HG03457 (cell line): Measurements from ENCODE around the gene KRTAP10-6.
"Not testable (repeated sequence)": the region's sequence is repeated elsewhere in the genome, so short reads cannot be mapped to it uniquely, and the experiment has no call there.

Experiments
- ATAC-seq: cut with Tn5 transposase; IDR thresholded peaks from one replicate; pipeline ENCODE4 v1.9.1; 2021; ENCODE audit warnings: moderate number of reproducible peaks; ENCODE audit not compliant: unreplicated experiment

The KRTAP10-6 gene

DNA sequence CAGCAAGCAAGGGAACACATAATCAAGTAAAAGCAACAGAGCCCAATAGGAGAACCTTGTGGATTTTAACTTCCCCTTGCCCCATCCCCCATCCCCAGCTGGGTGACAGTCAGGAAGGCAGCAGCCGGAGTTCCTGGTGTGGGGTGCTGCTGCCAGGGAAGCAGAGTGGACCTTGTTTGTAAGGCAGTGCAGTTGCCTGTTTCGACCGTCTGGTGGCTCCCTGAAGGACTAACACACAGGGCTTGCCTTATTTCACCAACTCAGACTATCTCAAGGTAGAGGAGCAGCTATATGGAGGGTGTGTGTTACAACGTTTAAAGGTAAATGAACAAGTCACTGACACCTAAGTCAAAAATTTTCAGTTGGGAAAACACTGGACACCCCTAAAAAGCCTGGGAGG, 26.2 kb upstream of the KRTAP10-6 start:
- ATAC-seq = no peak

DNA sequence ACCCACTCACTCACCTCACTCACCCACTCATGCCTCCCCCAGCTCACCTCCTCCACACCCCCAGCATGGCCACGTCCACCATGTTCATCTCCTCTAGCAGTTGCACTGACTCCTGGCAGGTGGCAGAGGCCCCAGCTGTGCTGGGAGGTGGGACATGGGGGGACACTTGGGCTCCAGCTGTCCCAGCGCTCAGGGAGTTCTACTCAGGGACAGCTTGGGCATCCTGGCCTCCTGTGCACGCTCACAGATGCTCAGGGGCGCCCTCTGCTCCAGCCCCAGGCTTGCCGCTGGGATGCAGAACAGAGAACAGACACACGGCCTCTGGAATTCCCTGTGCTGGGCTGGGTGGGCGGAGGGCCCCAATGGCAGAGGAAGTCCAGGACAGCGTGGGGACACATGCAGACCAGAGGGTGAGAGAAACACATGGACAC, 24.8 kb upstream of the KRTAP10-6 start:
- ATAC-seq = no peak

DNA sequence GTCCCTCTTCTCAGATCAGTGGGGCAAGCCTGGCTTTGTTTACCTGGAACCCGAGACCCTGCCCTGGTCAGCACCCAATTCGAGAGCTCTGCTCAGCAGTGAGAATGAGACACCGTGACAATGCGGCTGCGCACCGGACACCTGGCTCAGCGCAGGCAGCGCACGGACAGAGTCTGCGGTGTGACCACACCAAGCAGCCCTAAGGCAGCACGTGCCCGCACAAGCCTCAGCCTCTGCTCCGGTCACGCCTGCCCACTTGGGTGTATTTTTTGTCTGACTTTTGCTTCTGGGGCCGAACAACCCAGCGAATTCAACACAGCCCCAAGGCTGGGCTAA, 24.3 kb upstream of the KRTAP10-6 start:
- no peak for ATAC-seq

DNA sequence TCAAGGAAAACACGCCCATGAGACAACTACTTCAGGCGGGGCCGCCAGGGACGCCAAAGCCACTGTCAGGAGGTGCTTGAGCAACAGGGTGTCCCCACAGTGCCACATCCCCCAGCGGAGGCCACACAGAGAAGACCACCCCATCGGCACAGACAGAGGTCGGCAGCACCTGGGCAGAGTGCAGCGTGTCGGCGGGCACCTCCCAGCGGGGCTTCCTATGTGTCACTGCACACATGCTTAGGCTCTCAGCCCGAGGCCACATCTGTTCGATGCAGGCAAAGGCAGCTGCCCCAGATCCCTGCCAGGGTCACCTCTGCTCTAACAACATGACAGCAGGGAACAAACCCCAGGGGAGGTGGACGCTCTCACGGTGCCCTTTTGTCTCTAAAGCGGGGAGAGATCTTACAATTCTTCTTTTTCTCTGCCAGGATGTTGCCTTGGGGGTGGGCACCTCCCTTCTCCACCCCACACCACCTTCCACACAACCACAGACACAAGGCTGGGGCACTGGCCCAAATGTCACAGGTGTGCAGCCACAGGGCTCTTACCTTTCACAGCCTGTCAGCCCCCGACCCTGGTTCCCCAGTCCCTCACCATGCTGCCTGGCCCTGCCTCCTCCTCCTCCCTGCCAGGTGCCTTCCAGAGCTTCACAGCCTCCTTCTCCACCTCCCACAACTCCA, 23.7 kb upstream of the KRTAP10-6 start:
- no peak for ATAC-seq

DNA sequence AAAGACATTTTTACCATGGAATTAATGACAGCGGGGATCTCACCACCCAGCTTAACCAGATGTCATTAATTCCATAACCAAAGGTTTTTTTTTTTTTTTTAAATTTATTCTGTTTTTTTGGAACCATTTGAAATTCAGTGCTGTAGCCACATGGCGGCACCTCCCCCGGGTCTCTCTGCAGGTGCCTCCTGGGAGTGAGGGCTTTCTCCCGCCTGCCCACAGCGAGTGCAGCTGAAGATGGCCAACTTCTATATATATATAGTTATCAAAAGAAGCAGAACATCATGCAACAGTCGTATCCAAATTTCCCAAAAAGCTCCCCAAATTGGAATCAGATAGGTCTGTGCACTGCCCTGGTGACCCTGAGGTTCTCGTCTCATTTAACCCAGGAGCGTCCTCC, 23.2 kb upstream of the KRTAP10-6 start:
- ATAC-seq = no peak

DNA sequence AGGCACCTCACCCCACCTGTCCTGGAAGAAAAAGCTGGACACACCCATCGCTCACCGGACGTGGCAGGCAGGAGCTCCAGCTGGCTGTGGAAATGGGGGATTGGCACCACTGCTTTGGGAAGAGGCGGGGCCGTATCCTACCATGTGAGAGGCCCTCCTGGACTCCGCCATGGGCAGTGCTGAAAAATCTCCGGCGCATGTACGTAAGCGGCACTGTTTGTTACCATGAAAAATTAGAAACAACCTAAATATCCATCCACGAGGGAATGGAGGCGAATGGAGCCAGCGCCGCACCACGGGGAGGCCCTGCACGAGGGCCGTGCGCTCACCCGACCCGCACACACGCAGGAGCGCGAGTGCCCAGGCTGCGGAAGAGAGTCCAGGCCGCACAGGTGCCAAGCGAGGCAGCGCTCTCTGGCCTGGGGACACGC, 22.7 kb upstream of the KRTAP10-6 start:
- no peak for ATAC-seq

DNA sequence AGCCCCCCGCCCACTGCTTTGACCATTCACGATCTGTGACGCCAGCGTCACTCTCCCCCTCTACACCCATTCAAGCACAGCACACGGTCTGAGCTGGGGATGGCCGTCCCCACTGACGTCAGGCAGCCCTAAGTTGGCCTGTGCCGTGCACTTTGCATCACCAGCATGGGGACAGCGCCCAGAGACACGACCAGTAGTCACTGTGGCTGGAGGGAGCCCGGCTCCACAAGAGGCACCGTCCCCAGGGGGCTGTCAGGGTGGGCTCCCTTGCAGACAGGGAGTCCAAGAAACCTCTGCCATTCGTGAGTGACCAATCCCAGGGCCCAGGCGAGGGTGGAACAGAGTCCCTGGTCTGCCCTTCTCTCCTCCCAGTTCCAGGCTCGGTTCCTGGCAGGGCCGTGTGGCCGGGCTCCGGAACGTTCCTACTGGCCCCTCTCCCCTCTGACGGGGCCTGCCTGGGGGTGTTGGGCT, 21.9 kb upstream of the KRTAP10-6 start:
- no peak for ATAC-seq

DNA sequence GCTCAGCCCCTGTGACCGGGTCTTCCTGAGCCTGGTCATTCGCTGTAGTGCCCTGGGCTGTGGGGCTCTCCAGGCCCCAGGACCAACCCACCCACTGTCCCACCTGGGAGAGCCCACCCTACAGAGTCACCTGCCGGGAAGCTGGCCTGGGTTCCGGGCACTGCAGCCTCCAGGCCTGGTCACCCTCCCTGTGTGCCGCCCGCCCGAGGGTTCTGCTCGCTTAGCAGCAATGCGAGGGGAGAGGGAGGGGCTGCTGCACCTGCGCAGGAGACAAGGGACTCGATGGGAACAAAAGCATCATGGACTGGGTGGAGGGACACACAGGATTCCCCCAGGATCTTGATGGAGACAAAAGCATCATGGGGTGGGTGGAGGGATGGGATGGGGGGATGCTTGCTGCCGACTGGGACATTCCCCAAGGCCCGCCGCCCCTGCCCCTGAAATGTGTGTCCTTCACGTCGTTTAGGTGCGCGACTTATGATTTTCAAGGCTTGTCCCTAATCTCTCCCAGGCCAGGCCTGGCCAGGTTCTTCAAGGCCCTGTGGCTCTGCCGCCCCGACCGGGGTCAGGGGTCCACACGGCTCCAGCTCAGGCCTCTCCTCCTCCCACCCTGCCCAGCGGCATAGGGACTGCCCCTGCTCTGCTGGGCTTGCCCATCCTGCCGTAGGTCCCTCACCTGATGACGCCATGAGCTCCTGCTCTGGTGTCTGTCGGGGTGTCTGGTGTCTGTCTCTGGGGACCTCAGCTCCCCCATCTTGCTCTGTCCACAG, 21.3 kb upstream of the KRTAP10-6 start:
- no peak for ATAC-seq

DNA sequence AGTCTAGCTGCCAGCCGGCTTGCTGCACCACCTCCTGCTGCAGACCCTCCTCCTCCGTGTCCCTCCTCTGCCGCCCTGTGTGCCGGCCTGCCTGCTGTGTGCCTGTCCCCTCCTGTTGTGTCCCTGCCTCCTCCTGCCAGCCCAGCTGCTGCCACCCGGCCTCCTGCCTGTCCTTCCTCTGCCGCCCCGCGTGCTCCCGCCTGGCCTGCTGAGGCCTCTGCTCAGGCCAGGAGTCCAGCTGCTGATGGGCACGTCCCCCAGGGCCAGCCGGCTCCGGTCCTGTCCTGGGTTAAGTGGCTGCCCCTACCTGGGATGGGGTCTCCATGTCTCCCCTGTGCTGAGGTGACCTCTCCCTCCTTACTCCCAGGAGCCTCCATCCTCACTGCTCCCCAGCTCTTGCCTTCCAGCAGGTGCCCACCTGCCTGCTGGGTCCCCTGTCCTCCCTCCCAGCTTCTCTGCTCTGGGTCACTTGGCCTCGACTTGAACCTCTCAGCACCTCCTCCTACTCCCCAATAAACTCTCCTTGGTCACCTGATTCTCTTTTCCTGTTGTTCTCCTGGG, 20.4 kb upstream of the KRTAP10-6 start:
- ATAC-seq = no peak

DNA sequence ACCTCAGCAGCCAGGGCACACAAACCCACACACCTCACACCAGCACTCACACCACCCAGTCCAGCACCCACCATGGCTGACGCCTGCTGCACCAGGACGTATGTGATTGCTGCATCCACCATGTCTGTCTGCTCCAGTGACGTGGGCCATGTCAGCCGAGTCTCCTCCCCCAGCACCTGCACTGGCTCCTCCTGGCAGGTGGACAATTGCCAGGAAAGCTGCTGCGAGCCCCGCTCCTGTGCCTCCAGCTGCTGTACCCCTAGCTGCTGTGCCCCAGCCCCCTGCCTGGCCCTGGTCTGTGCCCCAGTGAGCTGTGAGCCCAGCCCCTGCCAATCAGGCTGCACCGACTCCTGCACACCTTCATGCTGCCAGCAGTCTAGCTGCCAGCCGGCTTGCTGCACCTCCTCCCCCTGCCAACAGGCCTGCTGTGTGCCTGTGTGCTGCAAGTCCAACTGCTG, 19.8 kb upstream of the KRTAP10-6 start, which contains the start of gene KRTAP10-8:
Gene KRTAP10-8 (plus strand): TSS at position 51 of the 458 bp plus-strand sequence. CDS start 22 bp downstream, at position 73.
- ATAC-seq = no peak

DNA sequence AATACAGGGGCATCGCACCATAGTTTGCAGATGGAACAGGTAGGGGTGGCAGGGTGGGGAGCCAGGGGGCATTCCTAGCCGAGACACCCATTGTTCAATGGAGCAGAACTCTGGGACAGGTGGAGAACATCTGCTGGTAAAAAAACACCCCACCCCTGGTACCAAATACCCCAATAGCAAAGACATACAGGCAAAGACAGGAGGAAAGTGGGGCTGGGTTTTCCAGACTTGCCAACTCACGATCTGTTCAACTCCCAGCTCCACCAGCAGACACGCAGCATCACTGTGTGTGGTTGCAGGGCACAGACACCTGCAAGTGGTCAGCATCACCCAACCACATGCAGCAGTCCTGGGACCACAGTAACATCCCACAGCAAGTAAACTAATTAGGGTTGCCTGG, 19.2 kb upstream of the KRTAP10-6 start:
- ATAC-seq = no peak

DNA sequence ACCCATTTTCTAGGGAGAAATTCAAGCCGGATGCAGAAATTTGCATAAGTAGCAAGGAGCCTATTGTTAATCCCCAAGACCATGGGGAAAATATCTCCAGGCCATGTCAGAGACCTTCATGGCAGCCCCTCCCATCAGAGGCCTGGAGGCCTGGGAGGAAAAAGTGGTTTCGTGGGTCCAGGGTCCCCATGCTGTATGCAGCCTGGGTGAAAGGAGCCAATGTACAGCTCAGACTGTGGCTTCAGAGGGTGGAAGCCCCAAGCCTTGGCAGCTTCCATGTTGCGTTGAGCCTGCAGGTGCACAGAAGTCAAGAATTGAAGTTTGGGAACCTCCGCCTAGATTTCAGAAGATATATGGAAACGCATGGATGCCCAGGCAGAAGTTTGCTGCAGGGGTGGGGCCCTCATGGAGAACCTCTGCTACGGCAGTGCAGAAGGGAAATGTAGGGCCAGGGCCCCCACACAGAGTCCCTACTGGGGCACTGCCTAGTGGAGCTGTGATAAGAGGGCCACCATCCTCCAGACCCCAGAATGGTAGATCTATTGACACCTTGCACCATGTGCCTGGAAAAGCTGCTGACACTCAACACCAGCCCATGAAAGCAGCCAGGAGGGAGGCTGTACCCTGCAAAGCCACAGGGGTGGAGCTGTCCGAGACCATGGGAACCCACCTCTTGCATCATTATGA, 18.0 kb upstream of the KRTAP10-6 start:
- ATAC-seq = not testable (repeated sequence)

DNA sequence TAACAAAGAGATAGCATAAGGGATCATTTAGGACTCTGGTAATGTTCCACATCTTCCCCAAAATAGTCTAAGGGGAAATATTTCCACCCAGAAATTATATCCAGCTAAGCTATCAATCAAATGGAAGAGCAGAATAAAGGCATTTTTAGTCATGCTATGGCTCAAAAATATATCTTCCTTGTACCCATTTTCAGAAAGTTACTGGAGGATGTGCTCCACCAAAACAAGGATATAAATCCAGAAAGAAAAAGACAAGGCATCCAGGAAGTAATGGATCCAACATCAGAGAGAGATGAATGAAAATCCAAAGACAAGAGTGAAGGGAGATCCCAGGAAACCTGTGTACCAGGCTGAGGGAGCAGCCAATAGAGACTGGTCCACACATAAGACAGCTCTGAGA, 16.9 kb upstream of the KRTAP10-6 start:
- ATAC-seq = no peak

DNA sequence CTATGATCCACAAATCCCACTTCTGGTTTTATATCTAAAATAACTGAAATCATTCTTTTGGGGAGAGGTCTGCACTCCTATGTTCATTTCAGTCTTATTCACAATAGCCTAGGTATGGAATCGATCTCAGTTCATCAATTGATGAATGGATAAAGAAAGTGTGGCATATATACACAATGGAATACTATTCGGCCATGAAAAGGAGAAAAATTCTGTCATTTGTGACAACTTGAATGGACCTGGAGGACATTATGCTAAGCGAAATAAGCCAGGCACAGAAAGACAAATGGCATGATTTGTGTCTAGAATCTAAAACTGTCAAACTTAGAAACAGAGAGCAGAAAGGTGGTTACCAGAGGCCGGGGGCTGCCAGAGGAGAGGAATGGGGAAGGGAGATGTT, 14.2 kb upstream of the KRTAP10-6 start:
- no peak for ATAC-seq

DNA sequence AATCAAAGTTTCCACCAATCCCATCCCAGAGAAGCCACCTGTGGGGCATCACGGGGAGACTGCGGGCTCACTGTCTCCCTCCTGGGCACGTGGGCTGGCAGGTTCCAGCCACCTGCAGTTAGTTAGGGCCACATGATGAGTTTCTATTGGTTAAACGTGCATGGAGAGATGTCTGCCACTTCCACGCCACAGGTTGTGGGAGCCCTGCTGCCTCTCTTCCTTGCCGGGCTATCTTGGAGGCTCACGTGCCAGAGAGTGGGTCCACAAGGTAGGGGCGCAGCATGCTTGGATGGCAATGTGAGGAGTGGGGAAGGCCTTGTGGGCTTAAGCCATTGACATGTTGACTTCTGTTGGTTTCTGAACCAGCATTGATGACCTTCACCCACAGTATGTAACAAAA, 11.6 kb upstream of the KRTAP10-6 start:
- ATAC-seq = no peak

DNA sequence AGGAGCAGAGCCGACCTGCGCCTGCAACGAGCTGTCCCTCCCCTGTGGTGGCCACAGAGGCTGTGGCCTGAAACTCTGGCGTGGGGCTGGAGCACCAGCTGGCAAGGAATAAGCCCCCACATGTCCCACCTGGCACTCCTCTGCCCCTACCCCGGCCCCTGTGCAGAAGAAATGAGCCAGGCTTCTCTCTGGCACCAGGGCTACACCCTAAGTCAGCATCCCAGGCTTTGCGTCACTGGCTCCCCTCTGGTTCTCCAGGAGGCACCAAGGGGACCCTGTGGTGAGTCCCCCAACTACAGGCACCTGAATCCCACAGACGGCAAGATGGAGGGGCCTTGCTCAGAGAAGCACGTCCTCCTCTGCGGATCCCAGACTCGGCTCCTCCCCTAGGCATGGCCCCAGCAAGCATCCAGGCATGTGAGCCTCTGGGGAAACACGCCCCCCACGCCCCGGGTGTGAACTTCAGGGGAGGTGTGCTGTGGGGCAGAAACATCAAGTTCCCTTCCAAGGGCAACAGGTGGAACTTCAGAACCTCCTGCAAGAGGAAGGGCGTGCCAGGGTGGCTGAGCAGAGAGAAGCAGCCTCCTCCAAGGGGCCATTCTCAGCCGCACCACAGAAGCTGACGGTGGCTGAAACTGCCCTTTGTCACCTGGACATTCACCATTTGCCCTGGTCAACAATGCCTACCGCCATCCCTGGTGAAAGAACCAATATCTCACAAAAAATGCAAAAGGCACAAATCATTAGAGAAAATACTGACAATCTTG, 11.0 kb upstream of the KRTAP10-6 start:
- no peak for ATAC-seq

DNA sequence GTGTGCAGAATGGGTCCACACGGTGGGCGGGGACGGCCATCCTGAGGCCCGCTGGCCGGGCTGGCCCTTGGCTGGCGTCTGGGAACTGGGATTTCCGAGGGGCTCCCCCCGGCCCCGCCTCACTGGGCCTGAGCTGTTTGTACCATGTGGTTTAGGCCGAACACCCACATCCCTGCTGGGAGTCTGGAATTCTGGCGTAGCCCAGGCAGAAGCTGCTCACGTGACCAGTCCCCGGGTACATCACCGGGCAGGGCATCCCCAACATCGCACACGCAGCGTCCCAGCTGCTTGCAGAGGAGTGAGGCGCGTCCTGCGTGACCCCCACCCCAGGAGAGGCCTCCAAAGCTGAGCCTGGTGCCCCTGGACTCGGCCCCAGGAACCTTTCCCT, 10.2 kb upstream of the KRTAP10-6 start:
- ATAC-seq = no peak

DNA sequence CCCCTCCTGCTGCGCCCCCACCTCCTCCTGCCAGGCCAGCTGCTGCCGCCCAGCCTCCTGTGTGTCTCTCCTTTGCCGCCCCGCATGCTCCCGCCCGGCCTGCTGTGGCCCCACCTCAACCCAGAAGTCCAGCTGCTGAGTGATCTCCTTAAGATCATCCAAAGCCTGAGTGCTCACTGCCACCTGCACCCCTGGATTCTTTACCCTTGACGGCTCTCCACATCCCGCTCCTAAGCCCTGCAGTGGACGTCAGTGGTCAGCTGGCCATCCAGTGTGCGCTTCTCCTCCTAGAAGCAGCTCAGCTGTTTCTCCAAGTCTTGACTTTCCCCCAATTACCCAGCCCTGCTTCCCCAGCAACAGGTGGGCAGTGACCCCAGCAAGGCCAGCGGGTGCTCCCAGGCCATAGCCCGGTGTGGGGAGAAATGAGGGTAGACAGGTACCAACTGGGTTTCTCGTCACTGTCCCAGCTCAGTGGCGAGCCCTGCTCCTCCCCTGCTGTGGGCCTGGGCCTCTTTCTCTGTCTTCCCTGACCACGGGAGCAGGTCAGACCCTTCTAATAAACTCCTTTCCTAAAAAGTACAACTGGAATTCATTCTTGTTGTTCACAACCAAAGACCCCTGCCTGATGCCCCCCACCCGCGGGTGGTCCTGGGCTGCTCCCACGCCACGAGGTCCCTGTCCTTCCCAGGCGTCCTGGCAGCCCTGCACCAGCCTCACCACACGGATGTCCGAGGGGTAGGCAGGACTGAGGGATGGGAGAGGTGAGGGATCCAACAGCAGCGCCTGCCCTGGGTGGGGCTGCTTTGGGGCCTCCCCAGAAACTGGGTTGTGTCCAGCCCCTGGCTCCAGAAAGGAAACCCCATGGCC, 9.5 kb upstream of the KRTAP10-6 start:
- no peak for ATAC-seq

DNA sequence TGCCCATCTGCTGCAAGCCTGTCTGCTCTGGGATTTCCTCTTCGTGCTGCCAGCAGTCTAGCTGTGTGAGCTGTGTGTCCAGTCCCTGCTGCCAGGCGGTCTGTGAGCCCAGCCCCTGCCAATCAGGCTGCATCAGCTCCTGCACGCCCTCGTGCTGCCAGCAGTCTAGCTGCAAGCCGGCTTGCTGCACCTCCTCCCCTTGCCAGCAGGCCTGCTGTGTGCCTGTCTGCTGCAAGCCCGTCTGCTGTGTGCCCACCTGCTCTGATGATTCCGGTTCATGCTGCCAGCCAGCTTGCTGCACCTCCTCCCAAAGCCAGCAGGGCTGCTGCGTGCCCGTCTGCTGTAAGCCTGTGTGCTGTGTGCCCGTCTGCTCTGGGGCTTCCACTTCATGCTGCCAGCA, 8.8 kb upstream of the KRTAP10-6 start:
- ATAC-seq = not testable (repeated sequence)
